ENCODE data around the gene ULBP2.
A peak's percentile ranks its signal among the peaks of the same experiment; 100 is the strongest.
"Not testable (repeated sequence)": the region's sequence is repeated elsewhere in the genome, so short reads cannot be mapped to it uniquely, and the experiment has no call there.

Gene ULBP2

DNA sequence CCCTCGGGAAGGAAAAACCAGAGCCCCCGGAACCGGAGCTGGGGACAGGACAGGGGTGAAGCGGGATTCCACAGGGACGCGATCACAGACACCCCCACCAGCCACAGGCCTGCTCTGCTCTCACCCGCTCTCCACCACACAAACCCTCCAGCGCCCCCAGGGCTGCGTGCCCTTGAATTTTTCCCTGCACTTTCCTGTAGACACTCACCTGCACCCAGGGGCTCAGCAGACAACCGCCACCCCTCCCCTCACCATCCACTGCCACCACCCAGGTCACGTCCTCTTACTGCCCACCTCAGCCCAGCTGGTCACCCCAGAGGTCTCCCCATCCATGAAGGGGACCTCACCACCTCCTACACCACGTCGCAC is 631 bp downstream of the ULBP2 start:
- H3K4me3 ChIP-seq (replicated peaks in 1 of 2; ENCODE audit: low read depth in 2 of 2, low read length in 2 of 2) = peak overlapping the region; percentile 74 to 79
- TF ChIP-seq, protein P1, sequence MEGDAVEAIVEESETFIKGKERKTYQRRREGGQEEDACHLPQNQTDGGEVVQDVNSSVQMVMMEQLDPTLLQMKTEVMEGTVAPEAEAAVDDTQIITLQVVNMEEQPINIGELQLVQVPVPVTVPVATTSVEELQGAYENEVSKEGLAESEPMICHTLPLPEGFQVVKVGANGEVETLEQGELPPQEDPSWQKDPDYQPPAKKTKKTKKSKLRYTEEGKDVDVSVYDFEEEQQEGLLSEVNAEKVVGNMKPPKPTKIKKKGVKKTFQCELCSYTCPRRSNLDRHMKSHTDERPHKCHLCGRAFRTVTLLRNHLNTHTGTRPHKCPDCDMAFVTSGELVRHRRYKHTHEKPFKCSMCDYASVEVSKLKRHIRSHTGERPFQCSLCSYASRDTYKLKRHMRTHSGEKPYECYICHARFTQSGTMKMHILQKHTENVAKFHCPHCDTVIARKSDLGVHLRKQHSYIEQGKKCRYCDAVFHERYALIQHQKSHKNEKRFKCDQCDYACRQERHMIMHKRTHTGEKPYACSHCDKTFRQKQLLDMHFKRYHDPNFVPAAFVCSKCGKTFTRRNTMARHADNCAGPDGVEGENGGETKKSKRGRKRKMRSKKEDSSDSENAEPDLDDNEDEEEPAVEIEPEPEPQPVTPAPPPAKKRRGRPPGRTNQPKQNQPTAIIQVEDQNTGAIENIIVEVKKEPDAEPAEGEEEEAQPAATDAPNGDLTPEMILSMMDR (IDR thresholded peaks at IDR 0.05; ENCODE audit: low read depth, low read length) = no peak
- no peak for DNase-seq (ENCODE audit: low read depth in 2 of 2)

DNA sequence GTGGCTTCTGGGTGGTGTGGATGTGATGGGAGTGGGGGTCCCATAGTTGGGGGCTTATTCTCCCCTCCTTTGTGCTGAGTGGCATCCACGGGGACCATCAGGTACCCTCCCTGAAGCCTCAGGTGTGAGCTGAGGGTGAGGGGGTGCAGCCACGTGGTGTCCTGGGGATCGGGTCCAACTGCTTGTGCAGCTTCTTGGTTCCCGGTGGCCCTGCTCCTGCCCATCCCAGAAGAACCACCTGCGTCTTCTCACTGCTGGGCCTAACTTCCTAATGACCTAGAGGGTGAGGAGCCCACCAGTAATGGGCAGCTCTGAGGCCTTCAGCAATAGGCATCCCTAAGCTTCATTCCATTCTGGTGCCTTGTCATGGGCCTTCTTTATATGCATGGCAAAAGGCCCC is 1.5 kb downstream of the ULBP2 start:
- not testable (repeated sequence) for DNase-seq (ENCODE audit: low read depth in 2 of 2)

GRCh38 chr6:149945276-149945675 is 3.5 kb downstream of the ULBP2 start:
- DNase-seq (ENCODE audit: low read depth in 2 of 2) = not testable (repeated sequence)

More for the DNA sequence above, 1.5 kb downstream of the ULBP2 start:
- not testable (repeated sequence) for H3K4me3 ChIP-seq (replicated peaks in 1 of 2; ENCODE audit: low read depth in 2 of 2, low read length in 2 of 2)

DNA sequence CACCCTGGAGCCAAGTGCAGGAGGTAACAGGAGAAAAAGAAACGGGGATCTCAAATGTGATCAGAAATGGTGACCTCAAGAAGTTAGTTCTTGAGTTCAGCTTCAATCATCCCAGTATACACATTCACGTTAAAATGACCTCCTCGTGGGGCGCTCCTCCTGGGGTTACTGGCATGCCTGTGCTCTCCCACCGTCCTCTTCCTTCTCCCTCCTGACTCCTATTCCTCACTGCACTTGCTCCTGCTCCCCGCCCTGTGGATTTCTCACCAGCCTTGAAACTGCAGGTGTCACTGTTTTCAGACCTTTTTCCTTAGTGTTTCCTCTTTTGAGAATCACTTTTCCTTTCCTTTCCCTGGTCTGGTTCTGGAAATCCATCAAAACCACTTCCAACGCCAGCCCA is 4.8 kb downstream of the ULBP2 start:
- DNase-seq (ENCODE audit: low read depth in 2 of 2); H3K4me3 ChIP-seq (replicated peaks in 1 of 2; ENCODE audit: low read depth in 2 of 2, low read length in 2 of 2): not testable (repeated sequence)

More at GRCh38 chr6:149945276-149945675, 3.5 kb downstream of the ULBP2 start:
- H3K4me3 ChIP-seq (replicated peaks in 1 of 2; ENCODE audit: low read depth in 2 of 2, low read length in 2 of 2) = not testable (repeated sequence)

- not testable (repeated sequence) for DNase-seq (ENCODE audit: low read depth in 2 of 2); H3K4me3 ChIP-seq (replicated peaks in 1 of 2; ENCODE audit: low read depth in 2 of 2, low read length in 2 of 2)
Observed at GRCh38 chr6:149947533-149947932, 5.7 kb downstream of the ULBP2 start.

- TF ChIP-seq, protein P1 (IDR thresholded peaks at IDR 0.05; ENCODE audit: low read depth, low read length) = no peak
- DNase-seq (ENCODE audit: low read depth in 2 of 2) = no peak
- no peak overlapping the region for H3K4me3 ChIP-seq (replicated peaks in 1 of 2; ENCODE audit: low read depth in 2 of 2, low read length in 2 of 2)
Observed at GRCh38 chr6:149948011-149948410, 6.2 kb downstream of the ULBP2 start.

DNA sequence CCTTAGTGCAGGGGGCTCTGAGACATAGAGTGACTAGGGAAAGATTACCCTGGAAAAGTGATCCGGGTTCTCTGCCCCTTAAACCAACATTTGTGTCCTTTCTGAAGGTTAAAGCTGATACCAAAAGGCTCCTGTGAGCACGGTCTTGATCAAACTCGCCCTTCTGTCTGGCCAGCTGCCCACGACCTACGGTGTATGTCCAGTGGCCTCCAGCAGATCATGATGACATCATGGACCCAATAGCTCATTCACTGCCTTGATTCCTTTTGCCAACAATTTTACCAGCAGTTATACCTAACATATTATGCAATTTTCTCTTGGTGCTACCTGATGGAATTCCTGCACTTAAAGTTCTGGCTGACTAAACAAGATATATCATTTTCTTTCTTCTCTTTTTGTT is 6.8 kb downstream of the ULBP2 start:
- TF ChIP-seq, protein P1 (IDR thresholded peaks at IDR 0.05; ENCODE audit: low read depth, low read length) = no peak
- no peak overlapping the region for H3K4me3 ChIP-seq (replicated peaks in 1 of 2; ENCODE audit: low read depth in 2 of 2, low read length in 2 of 2)
- DNase-seq (ENCODE audit: low read depth in 2 of 2) = no peak

DNA sequence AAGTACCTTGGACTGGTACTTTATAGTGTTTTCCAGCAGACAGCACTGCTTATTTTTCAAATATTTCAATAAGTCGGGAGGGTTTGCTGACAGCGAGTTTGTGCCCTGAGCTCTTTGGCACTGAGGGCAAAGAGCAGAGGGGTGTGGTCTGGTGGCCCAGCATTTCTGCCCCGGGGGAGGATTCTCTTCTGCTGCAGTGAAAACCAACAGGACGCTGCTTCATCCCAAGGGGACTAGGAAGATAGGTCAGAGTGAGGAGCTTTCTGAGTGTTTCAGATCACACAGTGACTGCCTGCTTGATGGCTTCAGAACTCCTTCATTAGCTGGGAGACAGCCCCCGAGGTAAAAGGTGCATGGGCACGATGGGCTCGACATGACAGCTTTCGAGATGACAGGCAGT is 8.6 kb downstream of the ULBP2 start:
- TF ChIP-seq, protein P1 (IDR thresholded peaks at IDR 0.05; ENCODE audit: low read depth, low read length) = no peak
- DNase-seq (ENCODE audit: low read depth in 2 of 2) = no peak
- no peak overlapping the region for H3K4me3 ChIP-seq (replicated peaks in 1 of 2; ENCODE audit: low read depth in 2 of 2, low read length in 2 of 2)

- no peak for DNase-seq (ENCODE audit: low read depth in 2 of 2)
- no peak overlapping the region for H3K4me3 ChIP-seq (replicated peaks in 1 of 2; ENCODE audit: low read depth in 2 of 2, low read length in 2 of 2)
- TF ChIP-seq, protein P1 (IDR thresholded peaks at IDR 0.05; ENCODE audit: low read depth, low read length) = no peak
Observed at GRCh38 chr6:149951096-149951495, 9.3 kb downstream of the ULBP2 start.

All from cardiac fibroblast (primary cell).